Measurements from ENCODE around the gene ADGRF5.

- TF ChIP-seq, protein P1, sequence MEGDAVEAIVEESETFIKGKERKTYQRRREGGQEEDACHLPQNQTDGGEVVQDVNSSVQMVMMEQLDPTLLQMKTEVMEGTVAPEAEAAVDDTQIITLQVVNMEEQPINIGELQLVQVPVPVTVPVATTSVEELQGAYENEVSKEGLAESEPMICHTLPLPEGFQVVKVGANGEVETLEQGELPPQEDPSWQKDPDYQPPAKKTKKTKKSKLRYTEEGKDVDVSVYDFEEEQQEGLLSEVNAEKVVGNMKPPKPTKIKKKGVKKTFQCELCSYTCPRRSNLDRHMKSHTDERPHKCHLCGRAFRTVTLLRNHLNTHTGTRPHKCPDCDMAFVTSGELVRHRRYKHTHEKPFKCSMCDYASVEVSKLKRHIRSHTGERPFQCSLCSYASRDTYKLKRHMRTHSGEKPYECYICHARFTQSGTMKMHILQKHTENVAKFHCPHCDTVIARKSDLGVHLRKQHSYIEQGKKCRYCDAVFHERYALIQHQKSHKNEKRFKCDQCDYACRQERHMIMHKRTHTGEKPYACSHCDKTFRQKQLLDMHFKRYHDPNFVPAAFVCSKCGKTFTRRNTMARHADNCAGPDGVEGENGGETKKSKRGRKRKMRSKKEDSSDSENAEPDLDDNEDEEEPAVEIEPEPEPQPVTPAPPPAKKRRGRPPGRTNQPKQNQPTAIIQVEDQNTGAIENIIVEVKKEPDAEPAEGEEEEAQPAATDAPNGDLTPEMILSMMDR (conservative IDR thresholded peaks at IDR 0.05; ENCODE audit: low read depth in 2 of 2), result no peak
- TF ChIP-seq EZH2 (IDR thresholded peaks at IDR 0.05; ENCODE audit: low read depth, unreplicated experiment), result no peak
- TF ChIP-seq ZNF114 (CRISPR knock-in tag; IDR thresholded peaks at IDR 0.05), result no peak
- TF ChIP-seq POLR2AphosphoS5 (IDR thresholded peaks at IDR 0.05; ENCODE audit: low read depth), result no peak
- TF ChIP-seq REST (IDR thresholded peaks at IDR 0.05; ENCODE audit: unreplicated experiment), result no peak
Measured at GRCh38 chr6:46867411-46867810, 54.3 kb downstream of the ADGRF5 start.

Measured in GM23338 (cell line).